HepG2 (cell line): ENCODE measurements around the gene ZMYM4.

ENCODE experiments used
- FOXA3 ChIP-seq: IDR thresholded peaks from 2 replicates; pipeline ENCODE4 v1.6.1; 2016; ENCODE audit warnings: missing genetic modification reagents, missing compliant biosample characterization
- NFRKB ChIP-seq: fragments of 450-650 bp; IDR thresholded peaks from 2 replicates; pipeline ENCODE4 v1.6.1; 2017
- STAG1 ChIP-seq: sonication (generic); formaldehyde crosslinking; IDR thresholded peaks from 2 replicates; pipeline ENCODE4 v1.4.0; 2020; ENCODE audit warnings: missing genetic modification reagents
- ZNF550 ChIP-seq: sonication (generic); formaldehyde crosslinking; IDR thresholded peaks from 2 replicates; pipeline ENCODE4 v1.4.0; 2020; ENCODE audit warnings: mild to moderate bottlenecking, missing genetic modification reagents, borderline replicate concordance

- TF ChIP-seq ZNF550 (no peak), NFRKB (no peak), STAG1 (CRISPR knock-in tag) (no peak), FOXA3 (no peak)
Measured at GRCh38 chr1:35285771-35286606, 17.5 kb downstream of the ZMYM4 start.
